OCI-LY1 (cell line): ENCODE results near the gene NACC2.

Source experiments
- H2AFZ ChIP-seq: fragments of 200-600 bp; sonication (generic), shearing (Covaris generic); 2 replicates; pipeline ENCODE4 v1.6.0; 2014; ENCODE audit warnings: antibody characterized with exemption, mild to moderate bottlenecking, low read length
- H3F3A ChIP-seq: fragments of 200-600 bp; sonication (generic), shearing (Covaris generic); 2 replicates; pipeline ENCODE4 v1.6.0; 2014; ENCODE audit warnings: mild to moderate bottlenecking, antibody characterized with exemption, low read length, moderate library complexity; ENCODE audit not compliant: insufficient read depth
- H3K27ac ChIP-seq: fragments of 200-600 bp; sonication (generic); 2 replicates; pipeline ENCODE4 v1.5.1; 2014; ENCODE audit warnings: low read length, mixed run types, mild to moderate bottlenecking, low read depth; ENCODE audit not compliant: poor library complexity, severe bottlenecking
- H3K27me3 ChIP-seq: fragments of 200-600 bp; sonication (generic); 2 replicates; pipeline ENCODE4 v1.6.0; 2014; ENCODE audit warnings: antibody characterized with exemption, mild to moderate bottlenecking, low read length, moderate library complexity; ENCODE audit not compliant: insufficient read depth
- H3K36me3 ChIP-seq: fragments of 200-600 bp; sonication (generic); 2 replicates; pipeline ENCODE4 v1.6.1; 2014; ENCODE audit warnings: mild to moderate bottlenecking, antibody characterized with exemption, low read length, moderate library complexity, mixed read lengths; ENCODE audit not compliant: insufficient read depth
- H3K4me1 ChIP-seq: fragments of 200-600 bp; sonication (generic); 2 replicates; pipeline ENCODE4 v1.5.1; 2014; ENCODE audit warnings: mild to moderate bottlenecking, low read length, moderate library complexity; ENCODE audit not compliant: insufficient read depth, severe bottlenecking
- H3K4me2 ChIP-seq: fragments of 200-600 bp; sonication (generic), shearing (Covaris generic); 2 replicates; pipeline ENCODE4 v1.6.1; 2014; ENCODE audit warnings: low read length
- H3K4me3 ChIP-seq: fragments of 200-600 bp; sonication (generic); 2 replicates; pipeline ENCODE4 v1.5.1; 2014; ENCODE audit warnings: low read length, low read depth, mild to moderate bottlenecking, mixed read lengths; ENCODE audit not compliant: poor library complexity, severe bottlenecking
- H3K79me2 ChIP-seq: fragments of 200-600 bp; shearing (Covaris generic); 2 replicates; pipeline ENCODE4 v1.6.1; 2016; ENCODE audit warnings: mixed run types, low read length, mixed read lengths; ENCODE audit not compliant: insufficient read depth
- H3K9ac ChIP-seq: fragments of 200-600 bp; sonication (generic), shearing (Covaris generic); 2 replicates; pipeline ENCODE4 v1.6.1; 2014; ENCODE audit warnings: mild to moderate bottlenecking, low read length, mixed read lengths
- H3K9me2 ChIP-seq: fragments of 200-600 bp; sonication (generic), shearing (Covaris generic); 2 replicates; pipeline ENCODE4 v1.6.1; 2014; ENCODE audit warnings: low read depth, mild to moderate bottlenecking, low read length, mixed read lengths
- H3K9me3 ChIP-seq: fragments of 200-600 bp; shearing (Covaris generic); 2 replicates; pipeline ENCODE4 v1.6.1; 2014; ENCODE audit warnings: low read length, mixed read lengths
- H4K20me1 ChIP-seq: fragments of 200-600 bp; sonication (generic), shearing (Covaris generic); 2 replicates; pipeline ENCODE4 v1.6.0; 2016; ENCODE audit warnings: mild to moderate bottlenecking, low read length; ENCODE audit not compliant: insufficient read depth
- EZH2 ChIP-seq: fragments of 200-600 bp; sonication (generic), shearing (Covaris generic); IDR thresholded peaks from 2 replicates; pipeline ENCODE4 v1.8.0; 2017; ENCODE audit warnings: borderline replicate concordance, mixed run types, mild to moderate bottlenecking, antibody characterized with exemption, low read length, moderate library complexity, mixed read lengths
- TF ChIP-seq, protein P1 (sequence below): fragments of 200-600 bp; sonication (generic), shearing (Covaris generic); IDR thresholded peaks from 2 replicates; pipeline ENCODE4 v1.5.1; 2017; ENCODE audit warnings: mild to moderate bottlenecking, antibody characterized with exemption, low read length, moderate library complexity, mixed read lengths

The NACC2 gene

DNA sequence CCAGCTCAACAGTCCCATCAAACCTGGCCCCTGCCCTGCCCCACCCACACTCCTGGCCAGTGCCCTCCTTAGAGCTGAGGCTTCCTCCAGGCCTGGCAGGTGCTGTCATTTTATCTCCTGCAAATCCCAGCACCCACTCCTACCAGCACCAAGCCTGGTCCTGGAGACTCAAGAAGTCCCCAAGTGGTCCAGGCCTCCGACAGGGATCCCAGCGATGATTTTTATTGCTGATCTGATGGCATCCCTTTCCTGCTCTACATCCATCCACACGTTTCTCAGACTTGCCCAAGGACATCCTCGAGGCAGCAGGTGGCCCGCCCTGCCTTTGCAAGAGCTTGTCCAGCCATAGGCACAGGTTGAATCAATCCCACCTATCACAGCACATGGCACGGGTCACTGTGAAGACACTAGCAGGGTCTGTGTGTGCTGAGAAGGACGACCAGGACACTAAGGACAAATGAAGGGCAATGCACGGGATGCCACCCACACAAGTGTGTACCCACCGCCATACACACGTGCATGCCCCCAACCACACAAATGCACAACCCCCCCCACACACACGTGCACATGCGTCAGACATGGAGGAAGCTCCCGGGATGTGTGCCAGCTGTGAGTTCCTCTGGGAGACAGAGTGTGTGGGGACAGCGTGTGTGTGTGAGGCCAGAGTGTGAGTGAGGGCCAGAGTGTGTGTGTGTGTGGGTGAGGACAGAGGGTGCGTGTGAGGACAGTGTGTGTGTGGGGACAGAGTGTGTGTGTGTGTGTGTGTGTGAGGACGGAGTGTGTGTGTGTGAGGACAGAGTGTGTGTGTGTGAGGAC lies 71.5 kb downstream of the NACC2 start:
- H3K4me1 ChIP-seq = no peaks in the 10 kb centered on the region
- TF ChIP-seq EZH2 = no peak
- TF ChIP-seq, protein P1, sequence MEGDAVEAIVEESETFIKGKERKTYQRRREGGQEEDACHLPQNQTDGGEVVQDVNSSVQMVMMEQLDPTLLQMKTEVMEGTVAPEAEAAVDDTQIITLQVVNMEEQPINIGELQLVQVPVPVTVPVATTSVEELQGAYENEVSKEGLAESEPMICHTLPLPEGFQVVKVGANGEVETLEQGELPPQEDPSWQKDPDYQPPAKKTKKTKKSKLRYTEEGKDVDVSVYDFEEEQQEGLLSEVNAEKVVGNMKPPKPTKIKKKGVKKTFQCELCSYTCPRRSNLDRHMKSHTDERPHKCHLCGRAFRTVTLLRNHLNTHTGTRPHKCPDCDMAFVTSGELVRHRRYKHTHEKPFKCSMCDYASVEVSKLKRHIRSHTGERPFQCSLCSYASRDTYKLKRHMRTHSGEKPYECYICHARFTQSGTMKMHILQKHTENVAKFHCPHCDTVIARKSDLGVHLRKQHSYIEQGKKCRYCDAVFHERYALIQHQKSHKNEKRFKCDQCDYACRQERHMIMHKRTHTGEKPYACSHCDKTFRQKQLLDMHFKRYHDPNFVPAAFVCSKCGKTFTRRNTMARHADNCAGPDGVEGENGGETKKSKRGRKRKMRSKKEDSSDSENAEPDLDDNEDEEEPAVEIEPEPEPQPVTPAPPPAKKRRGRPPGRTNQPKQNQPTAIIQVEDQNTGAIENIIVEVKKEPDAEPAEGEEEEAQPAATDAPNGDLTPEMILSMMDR = no peak

DNA sequence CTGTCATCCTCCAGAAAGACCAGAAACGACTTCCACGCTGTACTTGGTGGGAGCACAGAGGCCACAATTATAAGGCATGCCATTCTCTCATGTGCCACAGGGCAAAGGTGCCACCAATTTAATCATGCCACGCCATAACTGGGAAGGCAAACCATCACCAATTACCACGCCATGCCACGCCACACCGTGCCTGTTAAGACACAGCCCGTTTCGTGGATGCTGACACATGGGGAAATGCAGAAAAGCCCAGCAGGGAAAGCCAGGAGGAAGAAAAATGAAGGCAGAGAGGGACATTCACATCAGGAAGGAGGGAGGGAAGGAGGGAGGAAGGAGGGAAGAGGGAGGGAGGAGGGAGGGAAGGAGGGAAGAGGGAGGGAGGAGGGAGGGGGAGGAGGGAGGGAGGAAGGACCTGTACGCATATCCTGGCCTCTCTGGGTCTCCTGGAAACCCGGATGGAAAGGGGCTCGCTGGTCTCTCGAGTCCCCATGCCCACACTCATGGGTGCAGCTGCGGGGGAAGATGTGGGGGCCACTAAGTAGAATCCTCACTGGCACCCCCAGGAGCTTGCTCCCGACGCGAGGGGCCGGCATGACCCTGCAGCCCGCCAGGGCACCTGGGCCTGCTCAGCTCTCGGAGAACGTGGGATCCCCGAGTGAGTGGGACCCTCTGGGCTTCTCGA lies 72.2 kb downstream of the NACC2 start:
- Histone ChIP-seq H3K4me2 (no peak overlapping the region), H3K79me2 (no peaks in the 10 kb centered on the region), H3K9ac (no peak overlapping the region), H3K27me3 (peaks cover 9% of the 10 kb centered on the region), H3K9me2 (no peaks in the 10 kb centered on the region), H3F3A (no peaks in the 10 kb centered on the region), H3K27ac (no peak overlapping the region), H3K4me3 (no peak overlapping the region), H4K20me1 (no peaks in the 10 kb centered on the region), H3K9me3 (no peaks in the 10 kb centered on the region), H2AFZ (no peak overlapping the region), H3K4me1 (no peaks in the 10 kb centered on the region), H3K36me3 (no peaks in the 10 kb centered on the region)
- no peak for TF ChIP-seq EZH2
- TF ChIP-seq, protein P1 = no peak

More for the DNA sequence above, 71.5 kb downstream of the NACC2 start:
- no peak overlapping the region for H3K27ac ChIP-seq
- H3K4me3 ChIP-seq = no peak overlapping the region
- no peaks in the 10 kb centered on the region; the same call in 1 of the 2 replicates for H3K9me3 ChIP-seq
- H2AFZ ChIP-seq = no peak overlapping the region
- no peaks in the 10 kb centered on the region for H3K36me3 ChIP-seq
- no peaks in the 10 kb centered on the region for H3K79me2 ChIP-seq
- H3K4me2 ChIP-seq = no peak overlapping the region
- H3K9ac ChIP-seq = no peak overlapping the region
- peaks cover 9% of the 10 kb centered on the region for H3K27me3 ChIP-seq
- no peaks in the 10 kb centered on the region for H4K20me1 ChIP-seq
- H3F3A ChIP-seq = no peaks in the 10 kb centered on the region
- no peaks in the 10 kb centered on the region for H3K9me2 ChIP-seq

DNA sequence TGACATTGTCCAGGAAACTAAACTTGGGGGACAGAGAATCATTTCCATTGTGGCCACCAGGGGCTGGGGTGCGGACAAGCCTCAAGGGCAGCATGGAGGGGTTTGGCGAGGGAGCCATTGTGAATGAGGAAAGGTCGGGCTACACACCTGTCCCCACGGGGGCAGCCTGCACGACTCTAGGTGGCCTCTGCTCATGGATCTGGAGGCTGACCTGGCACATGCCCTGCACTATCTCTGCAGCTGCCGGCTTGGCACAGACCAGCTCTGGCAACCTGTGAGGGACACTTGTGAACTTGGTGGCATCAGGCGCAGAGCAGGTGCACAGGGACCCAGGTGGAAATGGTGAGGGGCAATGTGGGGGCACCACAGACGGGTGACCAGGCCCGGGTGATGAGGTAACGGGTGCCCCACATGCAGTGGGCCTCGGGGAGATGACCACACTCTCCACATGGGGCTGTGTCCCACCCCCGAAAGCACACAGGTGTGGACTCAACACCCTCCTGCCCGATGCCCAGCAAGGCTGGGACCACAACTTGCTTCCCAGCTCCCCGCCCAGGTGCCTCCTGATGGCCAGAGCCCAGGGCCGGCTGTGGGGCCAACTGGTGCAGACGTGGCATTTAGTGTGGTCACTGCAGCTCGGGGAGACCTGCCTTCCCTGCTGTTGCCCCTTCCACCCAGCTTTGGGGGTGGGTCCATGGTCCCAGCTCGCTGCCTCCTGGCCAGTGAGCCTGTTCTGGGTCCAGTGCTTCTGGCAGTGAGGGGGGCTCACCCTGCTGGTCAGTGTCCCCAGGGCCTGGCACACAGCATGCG lies 73.0 kb downstream of the NACC2 start:
- Histone ChIP-seq H3K4me3 (no peak overlapping the region), H4K20me1 (no peaks in the 10 kb centered on the region), H3F3A (no peaks in the 10 kb centered on the region), H3K9me3 (no peaks in the 10 kb centered on the region), H3K79me2 (no peaks in the 10 kb centered on the region), H3K4me2 (no peak overlapping the region), H3K9ac (no peak overlapping the region), H3K4me1 (no peaks in the 10 kb centered on the region), H3K36me3 (no peaks in the 10 kb centered on the region), H3K27me3 (peaks cover 9% of the 10 kb centered on the region), H3K9me2 (no peaks in the 10 kb centered on the region), H2AFZ (no peak overlapping the region), H3K27ac (no peak overlapping the region)
- no peak for TF ChIP-seq EZH2
- TF ChIP-seq, protein P1 = no peak
